ENCODE data around the gene HOXD10. TPM values are rescaled to one million over a fixed set of nuclear protein-coding genes. Genes with fewer than 3 reads are reported as not detected.

HOXD10 gene
- total RNA-seq, 1 donor: not detected

- Histone ChIP-seq H3K27ac (ENCODE audit: low read depth, low read length) (no peak overlapping the region), H3K36me3 (ENCODE audit: insufficient read depth, low read length) (no peaks in the 10 kb centered on the region), H3K4me3 (ENCODE audit: insufficient read depth, low read length) (no peak overlapping the region), H3K4me2 (ENCODE audit: insufficient read depth, low read length) (no peak overlapping the region), H4K20me1 (ENCODE audit: insufficient read depth, low read length) (peaks cover under 1% of the 10 kb centered on the region), H3K79me2 (ENCODE audit: insufficient read depth, low read length) (no peaks in the 10 kb centered on the region), H3K4me1 (ENCODE audit: insufficient read depth, low read length) (peaks cover 3% of the 10 kb centered on the region), H2AFZ (ENCODE audit: low read length) (no peak overlapping the region), H3K27me3 (ENCODE audit: insufficient read depth, low read length) (peaks cover 91% of the 10 kb centered on the region), H3K9me3 (ENCODE audit: low read depth, low read length) (no peaks in the 10 kb centered on the region)
- TF ChIP-seq CTCF (IDR thresholded peaks at IDR 0.05; ENCODE audit: extremely low read depth, low read depth, low read length): no peak
- no peak for DNase-seq (ENCODE audit: insufficient read length, low spot score, missing footprints)
These were observed 10.6 kb upstream of the HOXD10 start for GRCh38 chr2:176105730-176106580.

- no peak for TF ChIP-seq CTCF (IDR thresholded peaks at IDR 0.05; ENCODE audit: extremely low read depth, low read depth, low read length)
- H3K4me2 ChIP-seq (ENCODE audit: insufficient read depth, low read length): no peak within 1 kb of the TSS
- no peaks in the 10 kb centered on the region for H3K9me3 ChIP-seq (ENCODE audit: low read depth, low read length)
- no peak within 1 kb of the TSS for H2AFZ ChIP-seq (ENCODE audit: low read length)
- H4K20me1 ChIP-seq (ENCODE audit: insufficient read depth, low read length): no peaks in the 10 kb centered on the region
- no peaks in the 10 kb centered on the region for H3K79me2 ChIP-seq (ENCODE audit: insufficient read depth, low read length)
- H3K27me3 ChIP-seq (ENCODE audit: insufficient read depth, low read length): peaks cover 90% of the 10 kb centered on the region
- peak within 1 kb of the TSS; percentile 19 for H3K4me3 ChIP-seq (ENCODE audit: insufficient read depth, low read length)
- no peaks in the 10 kb centered on the region for H3K36me3 ChIP-seq (ENCODE audit: insufficient read depth, low read length)
- H3K27ac ChIP-seq (ENCODE audit: low read depth, low read length): no peak within 1 kb of the TSS
- peak; percentile 93 for DNase-seq (ENCODE audit: insufficient read length, low spot score, missing footprints)
- peaks cover 3% of the 10 kb centered on the region for H3K4me1 ChIP-seq (ENCODE audit: insufficient read depth, low read length)
These were observed 9.7 kb upstream of the HOXD10 start, which contains the start of gene HOXD11 for GRCh38 chr2:176106581-176107539. HOXD11 (plus strand) TSS chr2:176107280; CDS start chr2:176107356, 76 bp downstream.

- Histone ChIP-seq H3K9me3 (ENCODE audit: low read depth, low read length) (no peaks in the 10 kb centered on the region), H2AFZ (ENCODE audit: low read length) (no peak overlapping the region), H4K20me1 (ENCODE audit: insufficient read depth, low read length) (no peaks in the 10 kb centered on the region), H3K36me3 (ENCODE audit: insufficient read depth, low read length) (no peaks in the 10 kb centered on the region), H3K4me3 (ENCODE audit: insufficient read depth, low read length) (no peak overlapping the region), H3K79me2 (ENCODE audit: insufficient read depth, low read length) (no peaks in the 10 kb centered on the region), H3K27me3 (ENCODE audit: insufficient read depth, low read length) (peaks cover 91% of the 10 kb centered on the region), H3K4me2 (ENCODE audit: insufficient read depth, low read length) (no peak overlapping the region), H3K27ac (ENCODE audit: low read depth, low read length) (no peak overlapping the region), H3K4me1 (ENCODE audit: insufficient read depth, low read length) (peaks cover 3% of the 10 kb centered on the region)
- TF ChIP-seq CTCF (IDR thresholded peaks at IDR 0.05; ENCODE audit: extremely low read depth, low read depth, low read length): no peak
- no peak for DNase-seq (ENCODE audit: insufficient read length, low spot score, missing footprints)
These were observed 8.8 kb upstream of the HOXD10 start for GRCh38 chr2:176107731-176108181.

All from osteoblast (primary cell).